SU-DHL-6 (cell line): ENCODE results near the gene NUDT10.
"Not testable (repeated sequence)": the region's sequence is repeated elsewhere in the genome, so short reads cannot be mapped to it uniquely, and the experiment has no call there.

Experiments used
- H2AFZ ChIP-seq: fragments of 200-600 bp; sonication (generic); 2 replicates; pipeline ENCODE4 v1.6.1; 2014; ENCODE audit warnings: low read depth, mild to moderate bottlenecking, moderate library complexity, mixed read lengths, antibody characterized with exemption, low read length; ENCODE audit not compliant: severe bottlenecking
- H3F3A ChIP-seq: fragments of 200-600 bp; shearing (Covaris generic); 2 replicates; pipeline ENCODE4 v1.6.0; 2016; ENCODE audit warnings: antibody characterized with exemption, mild to moderate bottlenecking; ENCODE audit not compliant: insufficient read depth
- H3K27ac ChIP-seq: fragments of 200-600 bp; sonication (generic); 2 replicates; pipeline ENCODE4 v1.5.1; 2016; ENCODE audit warnings: low read depth, mild to moderate bottlenecking, low read length, moderate library complexity, mixed read lengths
- H3K27me3 ChIP-seq: fragments of 200-600 bp; sonication (generic), shearing (Covaris generic); 2 replicates; pipeline ENCODE4 v1.6.0; 2014; ENCODE audit warnings: mild to moderate bottlenecking, low read length
- H3K36me3 ChIP-seq: fragments of 200-600 bp; sonication (generic); 2 replicates; pipeline ENCODE4 v1.6.1; 2014; ENCODE audit warnings: mild to moderate bottlenecking, low read length, mixed read lengths
- H3K4me2 ChIP-seq: fragments of 300-600, 200-600 bp; shearing (Covaris generic), sonication (generic); 2 replicates; pipeline ENCODE4 v1.6.0; 2014; ENCODE audit warnings: low read length, low read depth, mild to moderate bottlenecking; ENCODE audit not compliant: poor library complexity, severe bottlenecking
- H3K4me3 ChIP-seq: fragments of 200-600 bp; sonication (generic); 2 replicates; pipeline ENCODE4 v1.5.1; 2014; ENCODE audit warnings: antibody characterized with exemption, low read length, mild to moderate bottlenecking, mixed read lengths; ENCODE audit not compliant: insufficient read depth, poor library complexity, severe bottlenecking
- H3K79me2 ChIP-seq: fragments of 200-600 bp; sonication (generic); 2 replicates; pipeline ENCODE4 v1.6.1; 2014; ENCODE audit warnings: mild to moderate bottlenecking, low read length, moderate library complexity; ENCODE audit not compliant: insufficient read depth
- H3K9ac ChIP-seq: fragments of 200-600 bp; sonication (generic); 2 replicates; pipeline ENCODE4 v1.7.0; 2014; ENCODE audit warnings: mild to moderate bottlenecking, low read length
- H3K9me2 ChIP-seq: fragments of 200-600 bp; sonication (generic); replicated peaks from 2 replicates; pipeline ENCODE4 v1.6.1; 2014; ENCODE audit warnings: low read length; ENCODE audit not compliant: insufficient read depth
- H3K9me3 ChIP-seq: fragments of 200-600 bp; sonication (generic); 2 replicates; pipeline ENCODE4 v1.6.1; 2014; ENCODE audit warnings: low read length, mixed read lengths; ENCODE audit not compliant: insufficient read depth
- H4K20me1 ChIP-seq: fragments of 200-600 bp; sonication (generic); 2 replicates; pipeline ENCODE4 v1.6.1; 2014; ENCODE audit warnings: low read depth, mild to moderate bottlenecking, antibody characterized with exemption, low read length, moderate library complexity, mixed read lengths
- EZH2phosphoT487 ChIP-seq: fragments of 200-600 bp; sonication (generic), shearing (Covaris generic); conservative IDR thresholded peaks from 2 replicates; pipeline ENCODE4 v1.6.1; 2018; ENCODE audit warnings: mild to moderate bottlenecking, antibody characterized with exemption, low read length, moderate library complexity, mixed read lengths
- TF ChIP-seq, protein P1 (sequence below): fragments of 200-600 bp; sonication (generic); IDR thresholded peaks from one replicate; pipeline ENCODE4 v1.5.1; 2017; ENCODE audit warnings: antibody characterized with exemption, mild to moderate bottlenecking, low read length, moderate library complexity; ENCODE audit not compliant: insufficient read depth, poor library complexity, severe bottlenecking

Gene NUDT10

GRCh38 chrX:51316271-51316670, 16.4 kb upstream of the NUDT10 start:
- H2AFZ ChIP-seq: no peak overlapping the region
- no peaks in the 10 kb centered on the region for H3K9me3 ChIP-seq
- H3K4me2 ChIP-seq: no peak overlapping the region
- no peak for TF ChIP-seq EZH2phosphoT487
- TF ChIP-seq, protein P1, sequence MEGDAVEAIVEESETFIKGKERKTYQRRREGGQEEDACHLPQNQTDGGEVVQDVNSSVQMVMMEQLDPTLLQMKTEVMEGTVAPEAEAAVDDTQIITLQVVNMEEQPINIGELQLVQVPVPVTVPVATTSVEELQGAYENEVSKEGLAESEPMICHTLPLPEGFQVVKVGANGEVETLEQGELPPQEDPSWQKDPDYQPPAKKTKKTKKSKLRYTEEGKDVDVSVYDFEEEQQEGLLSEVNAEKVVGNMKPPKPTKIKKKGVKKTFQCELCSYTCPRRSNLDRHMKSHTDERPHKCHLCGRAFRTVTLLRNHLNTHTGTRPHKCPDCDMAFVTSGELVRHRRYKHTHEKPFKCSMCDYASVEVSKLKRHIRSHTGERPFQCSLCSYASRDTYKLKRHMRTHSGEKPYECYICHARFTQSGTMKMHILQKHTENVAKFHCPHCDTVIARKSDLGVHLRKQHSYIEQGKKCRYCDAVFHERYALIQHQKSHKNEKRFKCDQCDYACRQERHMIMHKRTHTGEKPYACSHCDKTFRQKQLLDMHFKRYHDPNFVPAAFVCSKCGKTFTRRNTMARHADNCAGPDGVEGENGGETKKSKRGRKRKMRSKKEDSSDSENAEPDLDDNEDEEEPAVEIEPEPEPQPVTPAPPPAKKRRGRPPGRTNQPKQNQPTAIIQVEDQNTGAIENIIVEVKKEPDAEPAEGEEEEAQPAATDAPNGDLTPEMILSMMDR: no peak
- no peaks in the 10 kb centered on the region for H3K9me2 ChIP-seq
- no peak overlapping the region for H3K4me3 ChIP-seq
- no peak overlapping the region for H3K27ac ChIP-seq
- H3K79me2 ChIP-seq: no peaks in the 10 kb centered on the region
- no peaks in the 10 kb centered on the region for H3K36me3 ChIP-seq
- H4K20me1 ChIP-seq: no peaks in the 10 kb centered on the region
- H3F3A ChIP-seq: no peaks in the 10 kb centered on the region
- no peak overlapping the region for H3K9ac ChIP-seq
- H3K27me3 ChIP-seq: no peaks in the 10 kb centered on the region

- not testable (repeated sequence) for H3K4me2 ChIP-seq, H3K9me3 ChIP-seq, H3K27ac ChIP-seq, H4K20me1 ChIP-seq, H3K9me2 ChIP-seq, H3K36me3 ChIP-seq, H3K79me2 ChIP-seq, H3K9ac ChIP-seq, H3K4me3 ChIP-seq, H3K27me3 ChIP-seq, H3F3A ChIP-seq, H2AFZ ChIP-seq
Observed at GRCh38 chrX:51332943-51333785, 542 bp downstream of the NUDT10 start.

GRCh38 chrX:51334276-51334675, 1.7 kb downstream of the NUDT10 start:
- Histone ChIP-seq H2AFZ (no peak overlapping the region), H3K9me2 (no peaks in the 10 kb centered on the region), H4K20me1 (no peaks in the 10 kb centered on the region), H3K27ac (no peak overlapping the region), H3K9me3 (no peaks in the 10 kb centered on the region), H3F3A (no peaks in the 10 kb centered on the region), H3K36me3 (no peaks in the 10 kb centered on the region), H3K27me3 (no peaks in the 10 kb centered on the region), H3K9ac (no peak overlapping the region), H3K4me2 (no peak overlapping the region), H3K4me3 (no peak overlapping the region), H3K79me2 (no peaks in the 10 kb centered on the region)
- TF ChIP-seq, protein P1: no peak

GRCh38 chrX:51336584-51336983, 4.0 kb downstream of the NUDT10 start:
- Histone ChIP-seq H3K4me2 (no peak overlapping the region), H3K79me2 (no peaks in the 10 kb centered on the region), H3F3A (no peaks in the 10 kb centered on the region), H3K9me3 (no peaks in the 10 kb centered on the region), H3K27ac (no peak overlapping the region), H3K27me3 (no peaks in the 10 kb centered on the region), H3K4me3 (no peak overlapping the region), H2AFZ (no peak overlapping the region), H4K20me1 (no peaks in the 10 kb centered on the region), H3K9me2 (no peaks in the 10 kb centered on the region), H3K36me3 (no peaks in the 10 kb centered on the region), H3K9ac (no peak overlapping the region)
- TF ChIP-seq, protein P1: peak; percentile 24
- no peak for TF ChIP-seq EZH2phosphoT487
